Stimulated activated CD8-positive, alpha-beta memory T cell treated with anti-CD3 and anti-CD28 coated beads, Interleukin-7, amount 100 ng/mL, for 48 hours (primary cell): Measurements from ENCODE around the gene SNCB.

Source experiments
- DNase-seq, 2 donors: peaks; one replicate each; pipeline ENCODE4 v3.0.0-alpha.2; 2020; ENCODE audit warnings: low read depth in 1 of 2; ENCODE audit errors: extremely low read depth in 1 of 2

Gene SNCB

DNA sequence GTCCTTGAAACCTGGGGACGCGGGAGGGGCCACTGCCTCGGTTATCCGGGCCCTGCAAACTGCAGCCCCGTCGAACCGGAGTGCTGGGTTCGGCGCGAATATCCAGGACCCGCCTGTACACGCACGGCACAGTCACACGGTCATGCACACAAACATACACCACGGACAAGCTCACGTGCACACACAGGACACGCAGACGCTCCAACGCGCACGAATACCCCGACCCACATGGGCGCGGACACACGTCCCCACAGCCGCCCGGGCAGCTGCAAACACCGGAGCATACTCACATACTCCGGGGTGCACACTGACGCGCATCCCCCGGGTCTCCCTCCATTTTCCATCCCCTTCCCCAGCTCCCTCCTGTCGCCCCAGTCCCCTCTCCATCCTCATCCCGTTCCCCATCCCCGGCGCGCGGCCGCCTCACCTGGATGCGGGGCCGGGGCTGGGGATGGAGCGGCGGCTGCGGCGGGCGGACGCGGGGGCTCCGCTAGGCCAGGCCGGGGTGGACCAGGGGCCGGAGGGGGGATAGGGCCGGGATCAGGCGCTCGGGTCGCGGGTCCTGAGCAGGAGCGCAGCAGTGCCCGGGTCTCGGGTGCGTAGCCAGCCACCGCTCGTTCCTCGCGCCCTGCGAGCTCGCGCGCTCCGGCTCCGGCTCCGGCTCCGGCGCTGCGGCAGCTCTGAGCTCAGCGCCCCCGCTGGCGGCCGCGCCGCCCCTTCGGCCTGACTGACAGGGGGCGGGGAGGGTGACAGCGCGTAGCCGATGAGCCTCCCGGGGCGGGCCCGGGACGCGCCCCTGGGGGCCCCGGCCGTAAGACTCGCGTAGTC, at the start of gene SNCB, which contains the start of gene EIF4E1B:
TSS of gene SNCB (minus strand) at position 682 of the 828 bp plus-strand sequence. CDS start 880 bp downstream, outside the sequence.
TSS of gene EIF4E1B (plus strand) at position 823 of the 828 bp plus-strand sequence. CDS start 12,113 bp downstream, outside the sequence.
- DNase-seq, result peak in 1 of 2 donors; percentile 50

DNA sequence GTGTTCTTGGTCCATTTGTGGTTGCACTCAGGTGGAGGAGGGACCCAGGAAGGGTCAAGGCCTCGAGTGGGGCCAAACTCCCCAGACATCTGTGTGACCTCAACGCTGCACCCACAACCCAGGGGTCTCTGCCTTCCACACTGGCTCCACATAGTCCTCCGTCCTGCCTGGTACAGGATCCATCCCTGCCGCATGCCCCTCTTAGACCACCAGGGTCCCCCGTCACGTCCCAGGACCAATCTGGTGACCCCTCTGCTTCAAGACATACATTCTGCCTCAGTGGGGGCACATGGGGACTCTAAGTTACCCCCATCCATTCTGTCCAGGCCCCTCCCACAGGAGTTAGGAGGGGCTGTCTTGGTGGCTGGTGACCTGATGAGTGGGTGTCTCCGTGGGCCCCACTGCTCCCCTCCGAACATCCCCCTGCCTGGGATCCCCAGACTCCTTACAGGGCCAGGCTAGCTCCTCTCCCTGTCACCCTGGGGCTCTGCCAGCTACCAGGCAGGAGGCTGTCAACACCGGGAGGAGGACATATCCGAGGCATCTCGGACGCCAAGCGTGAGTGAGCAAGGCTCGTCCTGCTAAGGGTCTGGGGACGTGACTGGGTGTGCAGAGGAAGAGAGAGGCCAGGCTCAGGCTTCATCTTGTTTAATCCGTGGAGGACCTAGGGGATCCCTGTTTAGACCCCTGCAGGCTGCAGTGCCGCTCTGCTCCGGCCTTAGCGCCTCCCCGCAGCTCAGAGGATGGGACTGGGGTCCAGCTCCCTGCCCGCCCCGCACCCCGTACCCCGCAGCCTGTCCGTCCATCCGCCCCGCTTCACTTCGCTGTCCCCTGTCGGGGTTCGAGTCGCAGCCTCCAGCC, 49.3 kb upstream of the SNCB start:
- DNase-seq, result no peak

DNA sequence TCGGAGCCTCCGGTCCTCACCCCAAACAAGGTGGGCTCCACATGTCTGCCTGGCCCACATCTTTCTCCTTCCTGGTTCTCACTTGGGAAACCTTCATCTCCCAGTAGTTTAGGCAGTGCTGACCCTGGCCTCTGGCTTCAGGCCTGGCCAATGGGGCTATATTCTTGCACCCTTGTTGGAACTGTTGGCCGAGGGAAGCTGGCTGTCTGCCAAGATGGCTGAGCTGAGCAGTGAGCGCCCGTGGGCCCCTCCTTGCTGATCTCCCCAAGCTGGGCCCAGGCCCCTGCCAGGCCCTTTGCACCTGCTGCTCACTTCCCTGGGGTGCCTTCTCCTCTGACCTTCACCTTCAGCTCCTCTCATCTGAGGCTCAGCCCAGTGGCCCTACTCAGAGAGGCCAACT, 48.2 kb upstream of the SNCB start:
- no peak for DNase-seq

DNA sequence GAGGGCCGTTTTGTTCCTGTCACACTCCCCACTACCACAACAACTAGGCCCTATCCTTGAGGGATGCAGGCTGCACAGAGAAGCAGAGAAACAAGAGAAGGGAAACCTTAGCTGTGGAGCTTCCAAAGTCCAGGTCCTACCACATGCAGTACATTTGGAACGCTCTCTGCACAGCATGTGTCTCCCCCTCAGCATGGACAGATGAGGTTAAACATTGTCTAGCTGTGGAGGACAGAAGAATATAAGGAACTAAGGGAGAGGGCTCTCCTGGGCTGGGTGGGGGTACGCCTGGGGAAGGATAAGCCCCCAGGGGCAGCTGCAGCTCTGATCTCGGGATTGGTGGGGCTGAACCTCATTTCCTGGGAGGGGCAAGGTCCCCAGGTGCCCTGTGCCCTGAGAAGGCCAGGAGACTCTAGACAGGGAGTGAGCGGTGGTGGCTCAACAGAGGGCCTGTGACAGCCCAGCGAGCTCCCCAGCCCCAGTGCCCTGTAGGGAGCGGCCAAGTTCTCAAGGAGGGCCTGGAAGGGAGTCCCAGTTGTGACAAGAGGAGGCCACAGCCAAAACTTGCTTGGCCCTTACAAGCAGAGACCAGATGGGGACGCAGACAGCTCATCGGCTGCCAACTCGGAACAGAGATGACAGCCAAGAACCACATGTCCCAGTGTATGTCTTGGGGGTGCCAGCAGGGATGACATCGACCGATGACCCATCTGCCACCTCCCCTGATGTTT, 47.0 kb upstream of the SNCB start:
- no peak for DNase-seq

DNA sequence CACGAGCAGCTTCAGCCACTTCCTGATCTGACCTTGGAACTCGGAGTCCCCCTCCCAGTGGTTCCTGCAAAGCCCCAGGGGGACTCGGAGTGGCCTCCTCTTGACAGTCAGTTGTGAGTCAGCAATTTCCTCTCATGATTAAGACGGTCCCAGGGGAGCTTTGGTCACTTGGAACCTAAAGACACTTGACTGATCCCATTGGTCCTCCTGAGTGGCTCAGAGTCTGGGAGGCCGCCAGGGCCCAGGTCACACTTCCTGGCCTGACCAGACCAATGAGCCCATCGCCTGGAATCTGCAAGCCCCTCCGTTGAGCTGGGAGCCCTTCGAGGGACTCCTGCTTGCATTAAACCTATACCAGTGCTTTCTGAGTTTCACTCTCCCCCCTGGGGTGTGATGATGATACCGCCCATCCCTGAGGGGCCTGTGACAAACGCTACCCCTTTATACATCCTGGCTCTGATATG, 46.1 kb upstream of the SNCB start:
- no peak for DNase-seq

DNA sequence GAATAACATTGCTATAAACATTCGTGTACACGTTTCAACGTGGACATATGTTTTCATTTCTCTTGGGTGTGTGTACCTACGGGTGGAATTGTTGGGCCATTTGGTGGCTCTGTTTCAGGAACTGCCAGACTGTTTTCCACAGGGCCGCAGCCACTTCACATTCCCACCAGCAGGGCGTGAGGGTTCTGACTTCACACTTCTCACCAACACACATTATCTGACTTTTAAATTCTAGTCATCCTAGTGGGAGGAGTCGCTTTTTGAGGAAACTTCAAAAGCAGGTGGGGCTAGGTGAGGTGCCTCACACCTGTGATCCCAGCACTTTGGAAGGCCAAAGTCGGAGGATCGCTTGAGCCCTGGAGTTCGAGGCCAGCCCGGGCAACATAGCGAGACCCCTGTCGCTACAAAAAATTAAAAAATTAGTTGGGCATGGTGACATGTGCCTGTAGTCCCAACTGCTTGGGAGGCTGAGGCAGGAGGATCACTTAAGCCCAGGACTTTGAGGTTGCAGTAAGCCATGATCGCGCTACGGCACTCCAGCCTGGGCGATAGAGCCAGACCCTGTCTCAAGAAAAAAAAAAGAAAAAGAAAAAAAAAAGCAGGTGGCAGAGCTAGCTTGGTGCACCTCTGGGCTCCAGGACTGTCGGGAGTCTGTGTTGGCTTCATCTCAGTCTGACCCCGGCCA, 45.5 kb upstream of the SNCB start:
- DNase-seq, result no peak

DNA sequence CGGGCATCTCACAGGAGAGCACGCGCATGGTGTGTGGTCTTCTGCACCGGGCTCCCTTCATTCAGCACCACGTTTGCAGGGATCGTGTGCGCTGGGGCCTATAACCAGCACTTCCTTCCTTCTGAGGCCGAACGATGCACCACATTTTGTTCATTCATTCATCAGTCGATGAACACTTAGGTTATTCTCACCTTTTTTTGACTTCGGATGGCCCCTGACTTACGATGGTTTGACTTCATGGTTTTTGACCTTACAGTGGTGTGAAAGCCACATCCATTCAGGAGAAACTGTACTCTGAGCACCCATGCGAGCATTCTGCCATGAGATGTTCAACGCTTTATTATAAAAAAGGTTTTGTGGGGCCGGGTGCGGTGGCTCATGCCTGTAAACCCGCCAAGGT, 44.5 kb upstream of the SNCB start:
- no peak for DNase-seq

DNA sequence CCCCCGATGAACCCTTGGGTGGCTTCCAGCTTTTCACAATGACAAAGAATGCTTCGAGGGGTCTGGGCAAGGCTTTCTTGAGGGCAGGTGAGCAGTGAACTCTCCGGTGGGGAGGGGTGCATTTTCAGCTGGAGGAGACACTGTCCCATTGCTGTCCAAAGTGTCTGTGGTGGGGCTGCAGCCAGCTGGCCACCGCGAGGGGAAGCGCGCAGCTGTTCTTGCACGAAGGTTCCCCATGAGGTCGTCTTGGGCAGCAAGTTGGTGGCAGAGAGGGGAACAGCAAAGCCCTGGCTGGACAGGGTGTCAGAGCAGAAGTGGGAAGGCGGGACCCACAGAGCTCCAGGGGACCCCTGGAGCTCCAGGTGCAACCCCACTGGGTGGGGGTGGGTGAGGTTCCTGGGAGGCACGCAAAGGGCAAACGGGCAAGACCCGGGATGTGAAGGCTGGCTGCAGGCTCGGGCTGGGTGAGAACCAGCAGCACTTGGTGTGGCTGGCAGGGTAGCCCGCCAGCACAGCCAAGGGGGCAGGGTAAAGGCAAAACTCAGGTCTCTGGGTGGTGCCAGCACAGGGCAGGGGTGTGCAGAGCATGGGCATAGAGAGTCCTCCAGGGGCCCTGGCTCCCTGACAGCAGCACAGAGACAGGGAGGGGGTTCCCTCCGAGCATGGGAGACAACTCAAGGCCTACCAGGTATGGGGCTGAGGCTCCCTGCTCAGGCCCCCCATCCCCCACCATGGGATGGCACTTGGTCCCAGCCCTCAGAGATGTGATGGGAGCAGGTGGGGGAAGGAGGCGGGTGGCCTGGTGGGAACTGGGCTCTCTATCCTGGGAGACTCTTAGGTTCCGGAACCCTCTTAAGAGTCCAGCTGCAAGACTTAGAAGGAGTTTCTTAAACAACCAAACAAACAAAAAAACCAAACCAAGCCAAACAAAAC, 43.6 kb upstream of the SNCB start:
- DNase-seq, result no peak

DNA sequence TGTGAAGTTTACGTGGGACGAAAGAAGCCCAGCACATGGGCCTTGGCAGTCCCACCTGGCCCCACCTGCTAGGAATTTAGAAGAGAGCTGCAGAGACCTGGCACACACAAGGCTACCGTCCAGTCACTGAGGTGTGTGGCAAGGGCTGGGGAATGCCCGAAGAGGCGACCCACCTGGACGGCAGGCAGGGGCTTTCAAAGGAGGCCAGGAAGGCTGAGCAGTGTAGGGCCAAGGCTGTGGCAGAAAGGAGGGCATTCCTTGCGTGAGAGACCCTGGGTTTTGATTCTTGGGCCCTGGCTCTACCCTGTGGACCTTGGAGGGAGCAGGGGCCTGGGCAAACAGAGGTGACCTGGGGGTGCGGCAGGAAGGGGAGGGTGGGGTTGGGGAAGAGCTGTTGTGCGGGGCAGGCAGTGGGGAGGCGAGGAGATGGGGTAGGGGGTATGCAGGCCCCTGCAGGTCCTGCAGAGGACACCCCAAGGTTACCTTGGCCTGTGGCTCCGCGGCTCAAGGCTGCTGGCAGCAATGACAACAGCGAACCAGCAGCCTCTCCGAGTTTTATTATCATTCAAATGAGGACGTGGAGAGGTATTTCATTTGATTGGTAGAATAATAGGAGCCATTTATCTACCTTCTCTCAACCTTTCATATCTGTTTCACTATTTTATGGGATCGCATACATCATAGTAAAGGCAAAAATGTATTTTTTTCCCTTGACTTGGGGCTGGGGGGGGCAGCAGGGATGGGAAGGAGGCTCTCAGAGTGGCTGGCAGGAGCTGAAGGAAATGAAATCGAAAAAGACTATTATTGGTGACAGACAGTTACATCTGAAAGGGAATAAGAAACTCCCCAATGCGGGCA, 41.8 kb upstream of the SNCB start:
- no peak for DNase-seq

DNA sequence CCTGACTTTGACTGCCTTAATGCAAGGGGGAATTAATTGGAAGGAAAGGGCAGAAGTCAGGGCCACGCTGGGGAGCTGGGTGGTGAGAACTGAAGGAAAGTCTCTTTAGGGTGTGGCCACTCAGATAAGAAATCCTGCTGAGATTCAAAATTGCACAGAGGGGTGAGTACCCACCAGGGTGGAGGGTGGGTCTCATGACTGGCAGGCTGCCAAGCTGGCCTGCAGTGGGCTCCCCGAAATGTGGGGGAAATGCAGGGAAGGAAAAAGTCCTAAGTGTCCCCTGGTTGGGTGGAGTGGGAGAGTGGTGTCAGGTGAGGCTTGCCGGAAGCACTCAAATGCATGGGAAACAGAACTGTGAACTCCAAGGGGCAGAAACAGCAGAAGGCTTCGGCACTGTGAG, 41.1 kb upstream of the SNCB start:
- no peak for DNase-seq

DNA sequence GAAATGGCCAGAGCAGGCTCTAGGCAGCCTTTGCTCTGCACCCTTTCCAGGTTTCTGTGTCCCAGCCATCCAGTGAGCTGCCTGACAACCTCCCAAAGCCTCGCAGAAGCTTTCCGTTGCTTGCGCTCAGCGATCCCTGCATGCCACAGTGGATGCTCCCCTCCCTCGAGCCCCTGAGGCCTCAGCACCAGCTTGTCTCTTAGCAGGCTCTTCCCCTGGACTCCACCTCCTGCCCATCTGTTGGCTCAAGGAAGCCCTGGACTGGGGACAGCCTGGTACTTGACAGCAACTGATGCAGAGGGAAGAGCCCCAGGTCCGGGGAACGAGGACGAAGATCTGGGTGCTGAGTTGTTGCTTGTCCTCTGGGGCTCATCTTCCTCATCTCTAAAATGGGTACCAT, 40.1 kb upstream of the SNCB start:
- no peak for DNase-seq

DNA sequence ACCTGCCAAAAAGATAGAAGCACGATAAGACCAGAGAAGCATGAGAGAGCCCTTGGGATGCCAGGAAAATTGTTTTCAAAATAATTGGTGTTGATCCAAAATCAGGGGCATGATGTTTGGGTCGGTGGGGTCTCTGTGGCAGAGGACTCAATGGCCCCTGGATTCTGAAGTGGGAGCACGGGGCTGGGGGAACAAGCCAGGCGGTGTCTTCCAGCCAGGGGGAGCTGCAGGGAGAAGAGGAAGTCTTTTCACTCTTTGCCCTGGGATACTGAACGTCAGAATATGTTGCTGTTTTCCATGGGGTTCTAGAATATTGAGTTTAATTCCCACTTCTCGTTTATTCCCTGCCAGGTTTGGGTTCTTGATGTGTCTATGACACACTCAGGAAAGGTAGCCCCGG, 37.3 kb upstream of the SNCB start:
- no peak for DNase-seq

DNA sequence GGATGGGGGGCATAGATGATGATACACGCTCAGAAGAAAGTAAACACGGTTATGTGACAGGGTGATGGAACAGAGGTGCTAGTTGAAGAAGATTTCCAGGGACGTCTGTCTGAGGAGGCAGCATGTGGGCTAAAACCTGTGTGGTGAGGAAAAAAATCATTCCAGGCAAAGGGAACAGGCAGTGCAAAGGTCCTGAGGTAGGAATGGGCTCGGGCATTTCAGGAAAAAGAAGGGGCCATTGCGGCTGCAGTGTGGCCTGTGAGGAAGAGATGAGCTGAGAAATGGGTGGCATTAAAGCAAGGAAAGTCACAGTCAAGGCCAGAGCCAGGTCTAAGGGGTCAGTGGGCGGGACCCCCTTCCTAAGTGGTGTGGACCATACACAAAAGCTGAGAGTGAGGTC, 35.2 kb upstream of the SNCB start:
- no peak for DNase-seq

DNA sequence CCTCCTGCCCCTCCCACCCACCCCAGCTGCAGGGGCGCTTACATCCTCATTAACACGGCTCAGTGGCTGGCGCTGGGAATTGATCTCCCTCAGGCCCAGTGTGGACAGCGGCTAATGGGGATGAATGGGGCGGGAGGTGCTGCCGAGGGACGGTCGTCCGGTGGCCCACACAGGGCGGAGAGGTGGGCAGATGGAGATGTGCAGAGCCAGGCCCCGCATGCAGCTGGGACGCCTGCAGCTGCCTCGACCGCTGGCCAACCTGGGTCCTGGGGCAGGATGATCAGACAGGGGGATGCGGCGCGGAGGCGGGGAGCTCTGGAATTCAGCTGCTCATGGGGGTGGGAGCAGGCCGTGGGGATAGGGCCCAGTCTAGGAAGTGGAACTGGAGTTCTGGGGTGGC, 34.6 kb upstream of the SNCB start:
- no peak for DNase-seq

DNA sequence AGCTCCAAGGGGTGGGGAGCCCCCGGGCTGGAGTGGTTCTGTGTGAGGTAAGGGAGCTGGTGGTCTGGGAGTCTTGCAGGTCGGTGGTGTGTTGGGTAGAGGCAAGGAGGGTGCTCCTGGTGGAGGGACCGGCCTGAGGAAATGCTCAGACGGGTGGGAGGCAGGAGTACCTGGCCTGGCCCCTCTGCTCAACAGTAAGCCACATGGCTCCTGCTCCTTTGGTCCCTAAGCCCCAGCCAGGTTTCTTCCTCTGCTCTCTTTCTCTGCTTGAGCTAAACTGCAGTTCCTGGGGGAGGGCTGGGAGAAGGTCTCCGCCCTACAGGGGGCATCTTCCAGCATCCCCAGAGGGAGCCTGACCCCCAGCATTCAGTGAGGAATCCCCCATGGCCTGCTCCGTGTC, 34.1 kb upstream of the SNCB start:
- no peak for DNase-seq

DNA sequence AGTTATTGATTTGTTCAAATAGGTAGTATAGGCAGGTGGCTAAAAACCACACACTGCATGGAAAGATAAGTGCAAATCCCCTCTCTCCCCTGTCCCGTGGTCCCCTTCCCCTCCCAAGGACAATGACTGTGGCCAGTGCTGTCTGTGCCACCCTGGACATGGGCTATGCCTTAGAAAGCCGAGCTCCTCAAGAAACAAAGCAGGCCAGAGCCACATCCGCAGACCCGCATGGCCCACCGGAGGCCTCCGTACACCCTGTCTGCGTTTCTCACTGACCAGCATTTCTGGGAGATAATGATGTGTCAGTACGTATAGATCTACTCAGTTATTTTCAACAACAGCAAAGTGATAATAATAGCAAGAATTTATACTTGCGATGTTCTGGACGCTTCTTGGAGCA, 33.2 kb upstream of the SNCB start:
- no peak for DNase-seq

DNA sequence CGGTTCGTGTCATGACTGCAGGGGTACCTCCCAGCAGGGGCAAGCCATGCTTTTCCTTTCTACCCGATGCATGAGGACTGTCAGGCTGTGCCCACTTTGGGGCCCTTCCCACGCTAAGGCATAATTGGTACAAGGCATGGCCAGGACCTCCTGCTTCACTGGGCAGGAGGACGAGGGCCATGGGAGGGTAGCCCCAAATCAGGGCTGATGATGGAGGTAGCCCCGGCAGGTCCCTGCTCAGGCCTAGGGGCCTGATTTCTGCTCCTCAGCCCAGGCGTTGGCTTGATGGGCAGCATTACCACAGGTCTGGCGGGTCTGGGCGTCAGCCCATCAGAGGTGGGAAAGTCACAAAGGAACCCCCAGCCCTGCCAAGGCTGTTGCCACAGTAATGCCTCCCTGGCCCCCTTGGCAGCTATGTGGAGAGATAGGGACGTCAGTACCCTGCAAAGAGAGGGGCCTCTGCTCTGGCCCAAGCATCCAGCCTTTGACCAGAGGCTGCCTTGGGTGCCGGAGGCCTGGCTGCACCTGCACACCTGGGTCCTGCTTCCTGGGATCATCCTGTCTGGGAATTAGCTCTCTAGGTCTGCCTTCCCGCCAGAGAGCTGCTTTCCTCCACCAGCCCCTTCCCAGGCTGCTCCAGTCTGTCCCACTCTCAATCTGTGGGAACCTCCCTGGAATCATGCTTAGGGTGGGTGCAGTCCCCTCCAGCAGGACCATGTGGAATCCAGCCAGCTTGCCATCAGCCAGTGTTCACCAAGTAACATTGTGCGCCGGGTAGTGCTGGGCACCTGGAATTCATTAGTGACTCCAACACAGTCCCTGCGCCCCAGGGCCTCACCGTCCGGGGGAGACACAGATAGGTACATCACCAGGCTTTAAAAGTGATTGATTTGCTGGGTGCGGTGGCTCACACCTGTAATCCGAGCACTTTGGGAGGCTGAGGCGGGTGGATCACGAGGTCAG, 32.3 kb upstream of the SNCB start:
- DNase-seq, result no peak
